ENCODE results near the gene AP2A2. TPM values are rescaled to one million over a fixed set of nuclear protein-coding genes. Genes with fewer than 3 reads are reported as not detected.
"Not testable (repeated sequence)": the region's sequence is repeated elsewhere in the genome, so short reads cannot be mapped to it uniquely, and the experiment has no call there.

AP2A2 gene
- polyA plus RNA-seq, 1 donor = 43.8 TPM

DNA sequence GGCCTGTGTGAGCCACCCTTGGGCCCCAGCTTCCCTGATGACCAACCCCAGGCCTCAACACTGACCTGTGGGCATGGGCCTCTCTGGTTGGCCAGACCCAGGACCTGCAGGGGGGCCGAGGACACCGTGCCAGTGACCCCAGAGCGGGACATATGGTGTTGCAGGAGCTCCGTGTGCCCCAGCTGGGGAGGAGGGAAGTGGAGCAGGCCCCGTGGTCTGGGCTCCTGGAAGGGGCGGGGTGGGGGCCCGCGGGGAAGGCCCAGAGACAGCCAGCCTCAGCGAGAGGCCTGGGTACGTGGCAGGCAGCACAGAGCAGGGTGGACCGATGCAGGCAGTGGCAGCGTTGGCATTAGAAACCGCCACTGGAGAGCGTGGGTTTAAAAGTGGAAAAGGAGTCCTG lies 88.6 kb downstream of the AP2A2 start:
- no peak for DNase-seq (ENCODE audit: low read depth)

DNA sequence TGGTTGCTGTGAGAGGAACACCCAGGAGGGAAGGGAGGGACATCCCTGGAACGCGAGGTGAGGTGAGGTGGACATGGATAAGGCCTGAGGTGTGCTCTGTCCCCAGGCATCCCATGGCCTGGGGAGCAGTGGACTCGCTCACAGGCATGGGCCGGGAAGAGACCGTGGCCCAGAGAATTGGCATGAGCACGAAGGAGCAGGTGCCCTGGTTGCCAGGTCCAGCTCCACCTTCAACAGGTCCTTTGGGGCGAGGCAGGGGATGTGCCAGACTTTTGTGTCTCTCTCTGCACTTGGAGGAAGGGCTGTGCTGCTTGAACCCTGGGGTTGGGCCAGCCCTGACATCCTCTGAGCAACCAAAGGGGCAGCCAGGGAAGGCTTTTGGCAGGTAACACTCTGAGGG lies 89.4 kb downstream of the AP2A2 start:
- no peak for DNase-seq (ENCODE audit: low read depth)

DNA sequence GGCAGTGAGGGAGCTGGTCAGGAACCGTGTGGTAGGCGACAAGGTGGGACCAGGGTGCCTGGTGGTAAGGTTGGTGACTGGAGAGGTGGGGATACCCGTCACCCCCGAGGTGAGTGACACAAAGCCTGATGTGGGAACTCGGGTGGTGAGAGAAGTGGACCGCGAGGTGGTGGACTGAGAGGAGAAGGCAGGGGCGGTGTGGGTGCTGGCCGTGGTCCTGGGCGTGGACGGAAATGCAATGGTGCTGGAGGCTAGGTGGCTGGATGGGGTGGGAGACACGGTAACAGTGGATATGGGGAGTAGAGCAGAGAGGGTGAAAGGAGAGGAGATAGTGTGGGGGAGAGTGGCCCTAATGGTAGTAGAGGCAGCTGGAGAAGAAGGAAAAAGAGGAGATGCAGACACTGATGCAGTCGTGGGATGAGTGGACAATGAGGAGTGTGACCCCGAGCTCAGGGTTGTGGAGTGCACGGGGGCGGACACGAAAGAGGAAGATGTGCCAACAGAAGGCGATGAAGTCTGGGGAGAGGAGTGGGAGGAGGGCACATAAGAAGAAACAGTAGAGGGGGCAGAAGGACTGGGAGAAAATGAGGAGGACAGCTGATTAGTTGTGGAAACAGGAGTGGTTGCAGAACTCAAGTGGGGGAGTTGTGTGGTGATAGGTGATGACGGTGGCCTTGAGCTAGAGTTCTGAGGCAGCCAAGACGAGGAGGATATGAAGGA lies 90.3 kb downstream of the AP2A2 start:
- DNase-seq (ENCODE audit: low read depth) = no peak

DNA sequence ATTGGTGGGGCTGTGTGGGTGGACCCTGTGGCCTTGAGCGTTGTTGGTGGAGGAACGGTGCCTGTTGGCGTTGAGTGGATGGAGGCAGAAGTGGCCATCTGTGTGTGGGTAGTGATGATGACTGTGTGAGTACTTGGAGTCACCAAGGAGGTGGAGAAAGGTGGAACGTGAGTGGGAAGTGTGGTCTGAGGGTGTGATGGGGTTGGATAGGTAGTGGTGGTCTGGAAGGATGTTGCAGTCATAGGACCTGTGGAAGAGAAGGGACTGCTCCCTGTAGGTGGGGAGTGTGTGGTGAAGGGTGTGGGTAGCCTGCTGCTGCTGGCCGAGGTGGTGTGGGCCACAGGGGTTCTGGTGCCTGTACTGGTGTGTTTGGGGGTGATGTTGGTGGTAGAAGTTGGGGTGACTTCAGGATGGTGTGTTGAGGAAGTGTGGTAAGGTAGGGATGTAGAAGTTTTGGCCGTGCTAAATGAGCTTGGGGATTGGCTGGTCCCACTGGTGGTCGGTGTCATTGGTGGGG lies 91.0 kb downstream of the AP2A2 start:
- not testable (repeated sequence) for DNase-seq (ENCODE audit: low read depth)

DNA sequence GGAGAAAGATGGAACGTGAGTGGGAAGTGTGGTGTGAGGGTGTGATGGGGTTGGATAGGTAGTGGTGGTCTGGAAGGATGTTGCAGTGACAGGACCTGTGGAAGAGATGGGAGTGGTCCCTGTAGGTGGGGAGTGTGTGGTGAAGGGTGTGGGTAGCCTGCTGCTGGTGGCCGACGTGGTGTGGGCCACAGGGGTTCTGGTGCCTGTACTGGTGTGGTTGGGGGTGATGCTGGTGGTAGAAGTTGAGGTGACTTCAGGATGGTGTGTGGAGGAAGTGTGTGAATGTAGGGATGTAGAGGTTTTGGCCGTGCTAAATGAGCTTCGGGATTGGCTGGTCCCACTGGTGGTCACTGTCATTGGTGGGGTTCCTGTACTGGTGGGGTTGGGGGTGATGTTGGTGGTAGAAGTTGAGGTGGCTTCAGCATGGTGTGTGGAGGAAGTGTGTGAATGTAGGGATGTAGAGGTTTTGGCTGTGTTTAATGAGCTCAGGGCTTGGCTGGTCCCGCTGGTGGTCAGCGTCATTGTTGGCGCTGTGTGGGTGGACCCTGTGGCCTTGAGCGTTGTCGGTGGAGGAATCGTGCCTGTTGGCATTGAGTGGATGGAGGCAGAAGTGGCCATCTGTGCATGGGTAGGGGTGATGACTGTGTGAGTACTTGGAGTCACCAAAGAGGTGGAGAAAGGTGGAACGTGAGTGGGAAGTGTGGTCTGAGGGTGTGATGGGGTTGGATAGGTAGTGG lies 91.8 kb downstream of the AP2A2 start:
- DNase-seq (ENCODE audit: low read depth) = no peak

GRCh38 chr11:1018091-1018490 lies 92.4 kb downstream of the AP2A2 start:
- no peak for DNase-seq (ENCODE audit: low read depth)

DNA sequence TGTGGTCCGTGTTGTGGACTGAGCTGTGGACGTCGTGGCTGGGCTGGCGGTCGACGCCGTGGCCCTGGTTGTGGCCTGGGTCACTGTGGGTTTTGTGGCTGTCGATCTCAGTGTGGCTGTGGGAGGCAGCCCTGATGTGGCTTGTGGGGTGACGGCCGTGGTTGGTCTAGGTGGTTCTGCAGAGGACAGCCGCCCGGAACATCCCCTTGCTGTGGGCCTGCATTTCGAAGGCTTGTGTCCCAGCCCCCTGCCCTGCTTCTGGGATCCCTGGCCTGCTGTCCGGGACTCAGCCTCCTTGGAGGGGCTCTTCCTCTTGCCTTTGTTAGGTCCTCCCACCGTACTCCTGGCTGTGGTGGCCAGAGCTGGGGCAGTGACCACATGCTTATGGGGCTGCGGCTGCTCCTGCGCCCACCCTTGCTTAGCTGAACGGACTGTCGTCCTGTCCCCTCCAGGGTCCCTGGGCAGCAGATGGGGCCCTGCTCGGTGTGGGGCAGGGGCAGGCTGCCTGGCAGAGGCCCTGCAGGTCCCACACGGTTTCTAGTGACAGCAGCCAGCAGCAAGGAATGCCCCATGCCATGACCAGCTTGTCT lies 93.7 kb downstream of the AP2A2 start:
- DNase-seq (ENCODE audit: low read depth) = no peak

GRCh38 chr11:1020211-1020905 lies 94.7 kb downstream of the AP2A2 start:
- no peak for DNase-seq (ENCODE audit: low read depth)

- DNase-seq (ENCODE audit: low read depth) = no peak
These were observed 96.7 kb downstream of the AP2A2 start for GRCh38 chr11:1022411-1022810.

DNA sequence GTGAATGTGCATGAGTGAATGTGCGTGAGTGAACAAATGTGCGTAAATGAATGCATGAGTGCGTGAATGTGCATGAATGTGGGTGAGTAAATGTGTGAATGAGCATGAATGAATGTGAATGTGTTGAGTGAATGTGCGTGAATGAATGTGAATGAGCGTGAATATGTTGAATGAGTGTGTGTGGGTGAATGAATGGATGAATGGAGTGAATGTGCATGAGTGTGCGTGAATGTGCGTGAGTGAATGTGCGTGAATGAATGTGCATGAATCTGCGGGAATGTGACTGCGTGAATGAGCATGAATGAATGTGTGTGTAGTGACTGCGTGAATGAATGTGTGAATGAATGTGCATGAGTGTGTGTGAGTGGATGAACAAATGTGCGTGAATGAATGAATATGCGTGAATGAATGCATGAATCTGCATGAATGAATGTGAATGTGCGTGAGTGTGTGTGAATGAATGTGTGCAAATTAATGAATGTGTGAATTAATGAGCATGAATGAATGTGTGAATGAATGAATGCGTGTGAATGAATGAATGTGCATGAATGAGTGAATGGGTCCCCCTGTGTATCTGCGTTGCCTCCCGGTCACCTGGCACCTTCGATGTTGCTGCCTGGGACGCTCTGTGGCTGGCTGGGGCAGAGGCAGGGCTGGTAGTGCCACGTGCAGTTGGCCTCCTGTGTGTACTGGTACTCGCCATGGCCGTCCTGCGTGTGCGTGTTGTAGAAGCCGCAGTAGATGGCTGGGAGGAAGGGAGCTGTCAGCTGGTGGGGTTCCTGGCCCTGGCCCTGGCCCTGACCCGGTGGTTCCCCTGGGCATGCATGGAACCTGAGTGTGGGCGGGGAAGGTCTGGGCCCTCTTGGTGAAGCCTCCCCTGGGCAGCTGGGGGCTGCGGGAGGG lies 97.5 kb downstream of the AP2A2 start:
- no peak for DNase-seq (ENCODE audit: low read depth)

DNA sequence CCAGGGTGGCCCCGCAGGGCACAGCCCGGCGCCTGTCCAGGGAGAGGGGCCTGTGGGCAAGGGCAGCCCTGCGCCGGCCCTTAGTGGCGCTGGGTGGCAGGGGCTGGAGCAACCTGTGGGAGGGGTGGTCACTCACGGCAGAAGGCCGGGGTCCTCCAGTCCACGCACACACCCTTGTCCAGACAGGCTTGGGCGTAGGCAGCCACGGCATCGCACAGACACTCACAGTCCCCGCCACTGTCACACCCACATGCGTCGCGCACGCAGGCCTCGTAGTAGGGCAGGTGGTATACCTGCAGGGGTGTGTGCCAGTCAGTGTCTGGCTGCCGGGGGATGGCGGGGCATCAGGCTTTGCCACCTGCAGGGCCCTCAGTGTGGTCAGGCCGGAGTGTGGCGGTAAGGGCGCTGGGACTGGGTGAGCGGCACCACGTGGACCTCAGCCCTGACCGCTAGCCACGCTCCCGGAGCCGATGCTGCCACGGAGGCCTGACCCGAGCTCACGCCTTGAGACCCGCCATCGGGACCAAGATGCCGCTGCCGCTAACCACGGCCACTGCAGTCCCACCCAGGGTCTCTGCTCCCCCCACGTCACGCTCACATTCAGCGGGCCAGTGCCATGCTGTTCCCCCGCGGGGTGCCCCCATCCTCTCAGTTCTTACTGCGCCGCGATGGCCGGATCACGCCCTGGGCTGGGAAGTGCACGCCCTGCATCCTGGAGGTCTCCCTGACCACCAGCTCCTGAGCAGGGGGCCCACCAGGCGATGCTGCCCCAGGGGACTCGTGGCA lies 98.3 kb downstream of the AP2A2 start:
- DNase-seq (ENCODE audit: low read depth) = no peak

- DNase-seq (ENCODE audit: low read depth) = no peak
These were observed 99.1 kb downstream of the AP2A2 start for GRCh38 chr11:1024597-1025409.

DNA sequence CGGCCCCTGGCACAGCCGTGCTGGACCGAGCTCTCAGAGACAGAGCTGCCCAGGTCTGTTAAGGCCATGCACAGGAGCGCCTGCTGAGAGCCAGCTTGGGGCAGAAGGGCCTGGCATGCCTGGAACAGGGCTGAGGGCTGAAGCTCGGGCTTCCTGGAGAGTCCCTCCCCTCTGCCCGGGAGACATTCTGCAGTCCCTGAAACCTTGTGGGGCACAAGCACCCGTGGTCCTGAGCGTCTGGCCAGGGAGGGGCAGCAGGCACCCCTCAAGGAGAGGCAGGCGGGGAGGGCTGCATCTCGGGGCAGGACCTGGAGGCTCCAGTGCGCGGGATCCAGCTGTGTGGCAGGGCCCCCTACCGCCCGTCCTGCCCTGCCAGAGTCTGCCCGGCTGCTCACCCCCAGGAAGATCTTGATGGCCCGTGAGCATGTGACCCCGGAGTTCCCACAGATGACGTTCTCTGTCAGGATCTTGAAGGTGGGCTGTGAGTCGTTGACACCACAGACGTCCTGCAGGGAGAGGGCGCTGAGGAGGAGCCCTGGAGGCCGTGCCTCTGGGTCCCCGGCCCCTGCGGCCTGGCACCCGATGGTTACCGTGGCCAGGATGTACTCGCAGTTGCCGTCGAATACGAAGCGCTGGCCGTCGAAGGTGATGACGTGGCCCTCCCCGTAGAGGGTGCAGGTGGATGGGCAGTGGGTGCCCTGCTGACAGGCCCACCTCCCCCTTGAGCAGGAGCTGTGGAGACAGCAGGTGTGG lies 99.9 kb downstream of the AP2A2 start:
- no peak for DNase-seq (ENCODE audit: low read depth)

DNA sequence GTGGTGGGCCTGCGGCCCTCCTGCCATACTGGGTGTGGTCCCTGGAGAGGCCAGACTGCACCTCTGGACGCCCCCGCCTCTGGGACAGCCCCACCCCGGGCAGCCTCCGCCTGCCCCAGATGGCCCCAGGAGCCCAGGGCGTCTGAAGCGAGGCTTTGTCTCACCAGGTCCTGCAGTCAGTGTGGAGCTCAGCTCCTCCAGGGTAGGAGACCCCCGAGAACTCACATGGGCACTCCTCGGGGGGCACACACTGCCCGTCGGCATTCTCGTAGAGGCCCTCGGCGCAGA lies 100.4 kb downstream of the AP2A2 start:
- no peak for DNase-seq (ENCODE audit: low read depth)

DNA sequence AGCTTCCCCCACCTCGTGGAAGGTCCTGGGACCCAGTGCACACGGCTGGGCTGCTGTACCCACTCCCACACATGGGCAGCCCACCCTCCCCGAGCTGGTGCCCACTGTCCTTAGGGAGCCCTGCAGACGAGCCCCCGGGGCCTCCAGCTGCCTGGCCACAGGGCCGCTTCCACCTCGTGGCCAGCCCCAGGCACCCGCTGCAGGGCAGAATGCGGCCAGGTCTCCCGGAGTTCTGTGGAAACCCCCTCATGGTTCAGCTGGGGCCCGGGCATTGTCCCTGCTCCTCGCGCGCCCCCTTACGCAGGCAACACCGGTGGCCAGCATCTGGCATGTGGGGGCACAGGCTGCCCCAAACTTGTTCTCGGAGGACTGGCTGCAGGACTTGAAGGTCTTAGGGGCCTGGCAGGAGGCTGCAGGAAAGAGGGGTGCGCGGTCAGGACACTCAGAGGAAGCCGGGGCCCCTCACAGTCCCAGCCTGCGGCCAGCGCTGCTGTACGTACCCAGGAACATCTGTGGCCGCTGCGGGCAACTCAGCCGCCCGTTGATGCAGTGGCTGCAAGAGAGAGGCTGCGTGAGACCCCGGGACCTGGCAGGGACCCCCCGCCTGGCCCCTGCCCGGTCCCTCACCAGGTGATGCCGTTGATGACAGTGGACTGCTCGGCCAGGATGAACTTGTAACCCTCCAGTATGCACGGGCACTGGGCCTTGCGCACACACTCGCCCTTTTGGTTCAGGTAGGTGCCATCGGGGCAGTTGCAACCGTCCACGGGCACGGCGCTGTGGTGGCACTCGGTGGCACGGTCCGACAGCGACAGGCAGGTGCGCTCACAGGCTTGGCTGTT lies 101.2 kb downstream of the AP2A2 start:
- DNase-seq (ENCODE audit: low read depth) = no peak

DNA sequence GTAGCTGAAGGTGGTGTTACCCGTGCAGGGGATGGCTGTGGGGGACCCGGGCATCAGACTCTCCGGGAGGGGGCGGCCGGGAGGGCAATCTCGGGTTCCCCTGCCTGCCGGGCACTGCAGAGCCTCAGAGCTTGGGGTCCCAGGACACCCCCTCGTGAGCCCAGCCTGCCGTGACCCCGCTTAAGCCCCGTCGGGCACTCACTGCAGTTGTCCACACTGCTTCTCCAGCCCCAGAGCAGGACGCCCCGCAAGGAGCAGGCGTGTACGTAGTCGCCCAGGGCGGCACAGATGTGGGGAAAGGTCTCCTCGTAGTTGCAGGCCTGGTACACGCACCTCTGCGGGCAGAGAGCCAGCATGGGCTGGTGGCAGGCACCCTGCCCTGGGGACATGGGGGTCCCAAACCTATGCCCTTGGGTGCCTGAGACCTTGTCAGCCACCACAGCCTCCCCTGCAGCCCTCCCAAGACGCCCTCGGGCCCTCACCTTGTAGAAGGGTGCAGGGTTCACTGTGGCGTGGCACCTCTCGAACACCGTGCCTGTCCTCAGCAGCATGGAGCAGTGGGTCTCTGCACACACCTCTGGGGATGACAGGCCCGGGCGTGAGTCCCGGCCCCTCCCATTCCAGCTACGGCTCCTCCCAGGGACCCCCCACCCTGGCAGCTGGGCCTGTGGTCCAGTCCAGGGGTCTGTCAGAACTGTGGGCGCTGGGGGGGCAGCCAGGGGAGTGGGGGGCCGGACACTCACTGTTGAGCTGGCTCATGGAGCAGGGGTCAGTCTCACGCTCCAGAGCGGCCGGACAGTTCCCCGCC lies 102.0 kb downstream of the AP2A2 start:
- no peak for DNase-seq (ENCODE audit: low read depth)

GRCh38 chr11:1028291-1028540 lies 102.5 kb downstream of the AP2A2 start:
- DNase-seq (ENCODE audit: low read depth) = no peak
